Measurements from ENCODE around the gene SKP2.
"Not testable (repeated sequence)": the region's sequence is repeated elsewhere in the genome, so short reads cannot be mapped to it uniquely, and the experiment has no call there.

SKP2 gene

GRCh38 chr5:36193746-36194145, 41.8 kb downstream of the SKP2 start:
- no peak for ATAC-seq
- TF ChIP-seq RARB (CRISPR knock-in tag; IDR thresholded peaks at IDR 0.05) (no peak), ZNF565 (CRISPR knock-in tag; conservative IDR thresholded peaks at IDR 0.05; ENCODE audit: low read depth) (no peak), TOX (CRISPR knock-in tag; IDR thresholded peaks at IDR 0.05; ENCODE audit: borderline replicate concordance) (no peak), BACH2 (CRISPR knock-in tag; IDR thresholded peaks at IDR 0.05; ENCODE audit: borderline replicate concordance) (no peak), ZFP3 (CRISPR knock-in tag; IDR thresholded peaks at IDR 0.05) (no peak)

DNA sequence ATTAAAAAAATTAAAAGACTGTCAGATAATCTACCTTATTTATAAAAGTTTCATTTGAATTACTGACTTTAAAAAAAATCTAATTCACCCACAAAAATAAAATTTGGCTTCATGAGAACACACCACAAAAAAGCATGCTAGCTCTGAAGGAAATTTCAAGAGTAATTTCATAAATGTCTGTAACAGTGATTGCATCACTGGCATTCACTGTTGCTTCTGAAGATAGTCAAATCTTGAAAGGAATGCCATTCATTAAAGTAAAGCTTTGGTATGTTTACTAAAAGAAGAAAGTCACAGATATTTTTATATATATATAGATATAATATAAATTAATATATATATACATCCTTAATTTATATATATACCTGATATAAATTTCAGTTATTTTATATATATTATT, 46.4 kb downstream of the SKP2 start:
- TF ChIP-seq SNAI2 (CRISPR knock-in tag; IDR thresholded peaks at IDR 0.05), result no peak
- no peak for TF ChIP-seq CSDC2 (CRISPR knock-in tag; IDR thresholded peaks at IDR 0.05)
- TF ChIP-seq, protein P1, sequence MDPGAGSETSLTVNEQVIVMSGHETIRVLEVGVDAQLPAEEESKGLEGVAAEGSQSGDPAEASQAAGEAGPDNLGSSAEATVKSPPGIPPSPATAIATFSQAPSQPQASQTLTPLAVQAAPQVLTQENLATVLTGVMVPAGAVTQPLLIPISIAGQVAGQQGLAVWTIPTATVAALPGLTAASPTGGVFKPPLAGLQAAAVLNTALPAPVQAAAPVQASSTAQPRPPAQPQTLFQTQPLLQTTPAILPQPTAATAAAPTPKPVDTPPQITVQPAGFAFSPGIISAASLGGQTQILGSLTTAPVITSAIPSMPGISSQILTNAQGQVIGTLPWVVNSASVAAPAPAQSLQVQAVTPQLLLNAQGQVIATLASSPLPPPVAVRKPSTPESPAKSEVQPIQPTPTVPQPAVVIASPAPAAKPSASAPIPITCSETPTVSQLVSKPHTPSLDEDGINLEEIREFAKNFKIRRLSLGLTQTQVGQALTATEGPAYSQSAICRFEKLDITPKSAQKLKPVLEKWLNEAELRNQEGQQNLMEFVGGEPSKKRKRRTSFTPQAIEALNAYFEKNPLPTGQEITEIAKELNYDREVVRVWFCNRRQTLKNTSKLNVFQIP (CRISPR knock-in tag; IDR thresholded peaks at IDR 0.05; ENCODE audit: borderline replicate concordance, low read depth), result no peak
- TF ChIP-seq ISL1 (CRISPR knock-in tag; IDR thresholded peaks at IDR 0.05), result 0 out of 2 replicates have a peak, but pooled peaks have one; percentile 43
- no peak for TF ChIP-seq BACH2 (CRISPR knock-in tag; IDR thresholded peaks at IDR 0.05; ENCODE audit: borderline replicate concordance)
- no peak for TF ChIP-seq RARB (CRISPR knock-in tag; IDR thresholded peaks at IDR 0.05)
- TF ChIP-seq TCF4 (CRISPR knock-in tag; IDR thresholded peaks at IDR 0.05; ENCODE audit: borderline replicate concordance), result no peak
- TF ChIP-seq ZC3H10 (CRISPR knock-in tag; IDR thresholded peaks at IDR 0.05), result no peak
- ATAC-seq, result no peak

- ATAC-seq, result not testable (repeated sequence)
Observed at GRCh38 chr5:36198783-36199182, 46.9 kb downstream of the SKP2 start.

GRCh38 chr5:36199620-36200019, 47.7 kb downstream of the SKP2 start:
- ATAC-seq, result no peak; the same call in 2 of the 3 replicates
- TF ChIP-seq SNAI2 (CRISPR knock-in tag; IDR thresholded peaks at IDR 0.05) (0 out of 2 replicates have a peak, but pooled peaks have one; percentile 17), CSRNP3 (CRISPR knock-in tag; IDR thresholded peaks at IDR 0.05) (no peak), CREB5 (CRISPR knock-in tag; IDR thresholded peaks at IDR 0.05; ENCODE audit: low read depth) (peak; percentile 67; the same call in 1 of the 2 replicates), ZFP3 (CRISPR knock-in tag; IDR thresholded peaks at IDR 0.05) (no peak), ISL1 (CRISPR knock-in tag; IDR thresholded peaks at IDR 0.05) (peak; percentile 93), PATZ1 (CRISPR knock-in tag; IDR thresholded peaks at IDR 0.05; ENCODE audit: borderline replicate concordance) (no peak), RARB (CRISPR knock-in tag; IDR thresholded peaks at IDR 0.05) (no peak)
- TF ChIP-seq, protein P1 (CRISPR knock-in tag; IDR thresholded peaks at IDR 0.05; ENCODE audit: borderline replicate concordance, low read depth), result no peak

DNA sequence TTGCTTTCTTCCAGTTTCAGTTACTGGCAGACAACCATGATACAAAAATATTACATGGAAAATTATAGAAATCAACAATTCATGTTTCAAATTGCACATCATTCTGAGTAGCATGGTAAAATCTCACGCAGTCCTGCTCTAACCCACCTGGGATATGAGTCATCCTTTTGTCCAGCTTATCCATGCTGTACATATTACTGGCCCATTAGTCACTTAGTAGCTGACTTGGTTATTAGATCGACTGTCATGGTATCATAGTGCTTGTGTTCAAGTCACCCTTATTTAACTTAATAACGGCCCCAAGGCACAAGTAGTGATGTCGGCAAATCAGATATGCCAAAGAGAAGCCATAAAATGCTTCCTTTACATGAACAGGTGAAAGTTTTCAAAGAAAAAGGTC, 48.6 kb downstream of the SKP2 start:
- TF ChIP-seq, protein P1 (CRISPR knock-in tag; IDR thresholded peaks at IDR 0.05; ENCODE audit: borderline replicate concordance, low read depth), result no peak
- TF ChIP-seq PPARA (CRISPR knock-in tag; IDR thresholded peaks at IDR 0.05; ENCODE audit: borderline replicate concordance) (no peak), ISL1 (CRISPR knock-in tag; IDR thresholded peaks at IDR 0.05) (peak; percentile 58; the same call in 1 of the 2 replicates)
- no peak; the same call in 2 of the 3 replicates for ATAC-seq

All from SK-N-SH treated with all-trans-retinoic acid at 6 μM for 48 hours (cell line).